EL (cell line): Measurements from ENCODE around the gene CFAP77.
"Not testable (repeated sequence)": the region's sequence is repeated elsewhere in the genome, so short reads cannot be mapped to it uniquely, and the experiment has no call there.

Experiments
- DNase-seq: peaks from one replicate; pipeline ENCODE4 v3.0.0-alpha.2; 2016

Gene CFAP77

GRCh38 chr9:132552041-132552440 lies 142.0 kb downstream of the CFAP77 start:
- DNase-seq = no peak

GRCh38 chr9:132554755-132555154 lies 144.7 kb downstream of the CFAP77 start:
- no peak for DNase-seq

GRCh38 chr9:132555528-132555927 lies 145.5 kb downstream of the CFAP77 start:
- DNase-seq = no peak

GRCh38 chr9:132556235-132556634 lies 146.2 kb downstream of the CFAP77 start:
- no peak for DNase-seq

- DNase-seq = no peak
These were observed 146.7 kb downstream of the CFAP77 start for GRCh38 chr9:132556714-132557113.

GRCh38 chr9:132557159-132557558 lies 147.1 kb downstream of the CFAP77 start:
- DNase-seq = no peak

- DNase-seq = no peak
These were observed 149.7 kb downstream of the CFAP77 start for GRCh38 chr9:132559711-132560110.

GRCh38 chr9:132560616-132561202 lies 150.7 kb downstream of the CFAP77 start:
- no peak for DNase-seq

- no peak for DNase-seq
These were observed 152.2 kb downstream of the CFAP77 start for GRCh38 chr9:132562306-132562573.

- DNase-seq = no peak
These were observed 154.5 kb downstream of the CFAP77 start for GRCh38 chr9:132564526-132564925.

GRCh38 chr9:132568787-132569186 lies 158.8 kb downstream of the CFAP77 start:
- not testable (repeated sequence) for DNase-seq

- DNase-seq = no peak
These were observed 162.0 kb downstream of the CFAP77 start for GRCh38 chr9:132571806-132572600.

GRCh38 chr9:132572921-132573320 lies 162.9 kb downstream of the CFAP77 start:
- peak; percentile 50 for DNase-seq

GRCh38 chr9:132575005-132575609 lies 165.1 kb downstream of the CFAP77 start:
- DNase-seq = peak; percentile 75

- no peak for DNase-seq
These were observed 165.8 kb downstream of the CFAP77 start for GRCh38 chr9:132575811-132576210.

GRCh38 chr9:132577119-132577518 lies 167.1 kb downstream of the CFAP77 start:
- no peak for DNase-seq

- DNase-seq = no peak
These were observed 168.4 kb downstream of the CFAP77 start for GRCh38 chr9:132578367-132578932.

- no peak for DNase-seq
These were observed 169.4 kb downstream of the CFAP77 start for GRCh38 chr9:132579427-132579798.

GRCh38 chr9:132582276-132582785 lies 172.3 kb downstream of the CFAP77 start, which contains the start of gene BARHL1:
TSS of gene BARHL1 (plus strand) at chr9:132582606. CDS start at chr9:132582798, 192 bp downstream.
- DNase-seq = no peak

GRCh38 chr9:132582786-132583583 lies 173.0 kb downstream of the CFAP77 start:
- DNase-seq = no peak

- no peak for DNase-seq
These were observed 173.7 kb downstream of the CFAP77 start for GRCh38 chr9:132583584-132584304.
